Renal cortical epithelial cell (primary cell): Measurements from ENCODE around the gene HAGHL. TPM values are rescaled to one million over a fixed set of nuclear protein-coding genes. Genes with fewer than 3 reads are reported as not detected.

Experiments used
- DNase-seq: peaks from one replicate; pipeline ENCODE4 v3.0.0-alpha.2; 2011; ENCODE audit warnings: low read depth
- total RNA-seq: library from RNA; depleted of rRNA; stranded (reverse); fragments of >200 nt; gene quantifications from 2 replicates; pipeline ENCODE4 v1.2.3, GENCODE V29; 2014

Gene HAGHL
- total RNA-seq = 10.5 and 24.1 TPM in 2 replicates

DNA sequence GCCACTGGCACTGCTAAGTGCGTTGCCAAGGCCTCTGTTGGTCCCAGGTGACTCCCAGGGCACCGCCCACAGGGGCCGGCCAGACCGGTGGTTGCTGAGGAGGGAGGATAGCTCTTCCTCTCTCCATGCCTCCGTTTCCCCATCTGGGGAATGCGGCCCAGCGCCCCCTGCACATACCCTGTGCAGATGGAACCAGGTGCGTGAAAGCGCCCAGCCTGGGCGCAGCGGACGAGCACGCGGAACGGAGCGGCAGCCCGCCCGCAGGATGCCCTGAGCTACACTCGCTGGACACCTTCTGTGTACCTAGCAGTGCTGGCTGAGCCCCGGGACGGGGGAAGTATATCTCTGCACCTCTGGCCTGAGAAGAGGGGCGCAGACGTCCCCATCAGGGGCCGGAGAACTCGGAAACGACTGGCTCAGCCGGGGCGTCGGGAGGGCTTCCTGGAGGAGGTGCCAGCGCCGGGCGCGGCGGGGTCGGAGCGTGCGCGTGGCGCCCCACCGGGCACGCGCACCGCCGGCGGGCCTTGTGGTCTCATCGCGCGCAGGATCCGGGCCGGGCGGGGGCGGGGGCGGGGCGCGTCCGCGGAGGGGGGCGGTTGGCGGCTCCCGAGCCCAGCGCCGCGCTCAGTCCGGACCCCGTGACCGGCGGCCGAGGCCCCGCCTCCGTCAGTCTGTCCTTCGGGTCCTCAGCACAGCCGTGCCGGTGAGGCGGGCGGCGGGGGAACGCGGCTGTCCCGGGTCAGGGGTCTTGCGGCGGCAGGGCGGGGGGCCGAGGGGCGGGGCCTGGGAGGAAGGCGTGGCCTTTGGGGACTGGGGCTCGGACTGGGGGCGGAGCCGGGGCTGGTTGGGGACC, at the start of gene HAGHL, which contains the start of gene CCDC78:
Gene HAGHL, plus strand, starts transcription at position 669 of the 853 bp plus-strand sequence. CDS start 404 bp downstream, outside the sequence.
Gene CCDC78, minus strand, starts transcription at position 6 of the 853 bp plus-strand sequence. CDS start 76 bp downstream, outside the sequence.
- no peak for DNase-seq

DNA sequence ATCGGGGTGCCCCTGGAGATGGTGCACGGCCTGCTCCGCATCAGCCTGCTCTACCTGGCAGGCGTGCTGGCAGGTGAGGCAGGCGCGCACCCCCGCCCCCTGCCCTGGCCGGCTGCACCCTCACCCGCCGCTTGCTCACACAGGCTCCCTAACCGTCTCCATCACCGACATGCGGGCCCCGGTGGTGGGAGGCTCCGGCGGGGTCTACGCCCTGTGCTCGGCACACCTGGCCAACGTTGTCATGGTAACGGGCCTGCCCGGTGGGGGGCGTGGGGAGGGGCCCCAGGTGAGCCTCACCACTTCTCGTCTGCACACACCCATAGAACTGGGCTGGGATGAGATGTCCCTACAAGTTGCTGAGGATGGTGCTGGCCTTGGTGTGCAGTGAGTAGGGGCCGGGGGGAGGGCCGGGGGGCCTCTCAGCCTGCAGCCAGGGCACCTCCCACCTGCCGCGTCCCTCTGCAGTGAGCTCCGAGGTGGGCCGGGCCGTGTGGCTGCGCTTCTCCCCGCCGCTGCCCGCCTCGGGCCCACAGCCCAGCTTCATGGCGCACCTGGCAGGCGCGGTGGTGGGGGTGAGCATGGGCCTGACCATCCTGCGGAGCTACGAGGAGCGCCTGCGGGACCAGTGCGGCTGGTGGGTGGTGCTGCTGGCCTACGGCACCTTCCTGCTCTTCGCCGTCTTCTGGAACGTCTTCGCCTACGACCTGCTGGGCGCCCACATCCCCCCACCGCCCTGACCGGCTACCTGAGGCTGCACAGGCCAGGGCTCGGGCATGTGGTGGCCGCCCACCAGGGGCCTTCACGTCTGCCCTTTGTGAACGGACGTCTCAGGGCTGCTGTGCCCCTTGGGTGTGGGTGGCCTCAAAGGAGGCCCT, 49.4 kb upstream of the HAGHL start:
- DNase-seq = no peak

GRCh38 chr16:678209-678857, 48.6 kb upstream of the HAGHL start:
- no peak for DNase-seq

GRCh38 chr16:678858-679813, 47.8 kb upstream of the HAGHL start:
- DNase-seq = peak; percentile 27

DNA sequence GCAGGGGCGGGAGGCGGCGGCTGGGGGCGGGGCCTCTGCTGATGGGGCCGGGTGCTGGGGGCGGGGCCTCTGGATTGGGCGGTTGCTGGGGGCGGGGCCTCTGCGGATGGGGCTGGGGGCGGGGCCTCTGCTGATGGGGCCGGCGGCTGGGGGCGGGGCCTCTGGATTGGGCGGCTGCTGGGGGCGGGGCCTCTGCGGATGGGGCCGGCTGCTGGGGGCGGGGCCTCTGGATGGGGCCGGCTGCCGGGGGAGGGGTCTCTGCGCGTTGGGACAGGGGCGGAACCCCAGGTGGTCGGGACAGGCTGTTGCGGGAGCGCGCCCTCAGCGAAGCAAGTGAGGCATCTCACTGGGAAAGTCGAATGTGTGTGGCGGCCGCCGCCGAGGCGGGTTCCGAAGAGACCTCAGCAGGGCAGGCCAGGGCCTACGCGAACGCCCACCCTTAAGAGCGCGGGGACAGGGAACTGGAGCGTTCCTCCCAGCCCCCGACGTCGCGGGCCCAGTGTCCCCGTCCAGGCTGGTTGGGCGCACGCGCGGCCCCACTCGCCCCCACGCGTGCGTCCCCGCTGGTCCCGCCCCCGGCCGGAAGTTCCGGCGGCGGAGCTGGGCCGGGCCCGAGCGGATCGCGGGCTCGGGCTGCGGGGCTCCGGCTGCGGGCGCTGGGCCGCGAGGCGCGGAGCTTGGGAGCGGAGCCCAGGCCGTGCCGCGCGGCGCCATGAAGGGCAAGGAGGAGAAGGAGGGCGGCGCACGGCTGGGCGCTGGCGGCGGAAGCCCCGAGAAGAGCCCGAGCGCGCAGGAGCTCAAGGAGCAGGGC, 46.9 kb upstream of the HAGHL start, which contains the start of gene STUB1:
Gene STUB1, plus strand, starts transcription at position 597 of the 811 bp plus-strand sequence. Its CDS starts 116 bp downstream, at position 713.
- peak; percentile 42 for DNase-seq

GRCh38 chr16:680625-680945, 46.3 kb upstream of the HAGHL start:
- no peak for DNase-seq

DNA sequence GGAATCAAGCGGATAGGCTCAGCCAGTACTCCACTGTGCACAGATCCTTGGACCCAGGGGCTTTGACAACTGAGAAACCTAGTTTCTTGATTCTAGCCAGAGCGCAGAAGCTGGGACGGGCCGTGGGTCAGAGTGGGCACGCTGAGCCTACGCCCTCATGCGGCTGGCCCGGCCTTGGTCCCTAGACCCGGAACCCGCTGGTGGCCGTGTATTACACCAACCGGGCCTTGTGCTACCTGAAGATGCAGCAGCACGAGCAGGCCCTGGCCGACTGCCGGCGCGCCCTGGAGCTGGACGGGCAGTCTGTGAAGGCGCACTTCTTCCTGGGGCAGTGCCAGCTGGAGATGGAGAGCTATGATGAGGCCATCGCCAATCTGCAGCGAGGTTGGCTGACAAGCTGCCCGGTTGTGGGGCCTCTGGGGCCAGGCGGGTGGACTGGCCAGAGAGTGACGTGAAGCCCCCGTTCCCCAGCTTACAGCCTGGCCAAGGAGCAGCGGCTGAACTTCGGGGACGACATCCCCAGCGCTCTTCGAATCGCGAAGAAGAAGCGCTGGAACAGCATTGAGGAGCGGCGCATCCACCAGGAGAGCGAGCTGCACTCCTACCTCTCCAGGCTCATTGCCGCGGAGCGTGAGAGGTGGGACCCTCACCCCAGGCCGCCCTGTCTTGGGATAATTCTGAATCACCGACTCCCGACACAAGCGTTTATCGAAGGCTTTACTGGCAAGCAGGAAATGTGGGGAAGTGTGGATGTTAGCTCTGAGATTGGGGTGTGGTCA, 45.8 kb upstream of the HAGHL start:
- no peak for DNase-seq

- DNase-seq = no peak
These were observed 45.0 kb upstream of the HAGHL start for GRCh38 chr16:681746-682427.

DNA sequence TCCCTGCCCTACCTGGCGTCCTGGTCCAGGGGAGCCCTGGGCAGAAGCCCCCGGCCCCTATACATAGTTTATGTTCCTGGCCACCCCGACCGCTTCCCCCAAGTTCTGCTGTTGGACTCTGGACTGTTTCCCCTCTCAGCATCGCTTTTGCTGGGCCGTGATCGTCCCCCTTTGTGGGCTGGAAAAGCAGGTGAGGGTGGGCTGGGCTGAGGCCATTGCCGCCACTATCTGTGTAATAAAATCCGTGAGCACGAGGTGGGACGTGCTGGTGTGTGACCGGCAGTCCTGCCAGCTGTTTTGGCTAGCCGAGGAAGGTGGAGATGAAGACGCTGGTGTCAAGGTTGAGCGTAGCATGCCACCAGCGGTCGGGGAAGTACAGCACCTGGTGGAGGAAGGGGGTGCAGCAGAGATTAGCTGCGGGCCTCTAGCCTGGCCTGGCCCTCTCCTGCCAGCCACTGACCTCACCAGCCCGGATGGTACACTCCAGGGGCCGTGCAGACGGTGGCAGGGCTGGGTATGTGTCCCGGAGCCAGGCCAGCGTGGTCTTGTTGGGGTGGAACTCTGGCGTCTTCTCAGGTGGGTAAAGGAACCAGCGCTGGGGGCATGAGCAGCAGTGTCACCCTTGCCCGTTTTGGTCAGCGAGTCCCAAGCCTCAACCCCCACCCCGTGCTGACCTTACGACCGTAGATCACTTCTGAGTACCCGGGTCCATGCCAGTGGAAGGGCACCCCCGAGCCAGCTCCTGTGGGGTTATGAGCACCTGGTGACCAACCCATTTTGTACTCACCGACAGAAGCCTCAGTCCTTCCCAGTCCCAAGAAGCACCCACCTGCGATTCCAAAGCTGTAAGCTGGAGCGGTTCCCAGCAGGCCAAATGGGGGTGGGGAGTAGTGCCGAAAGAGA, 44.2 kb upstream of the HAGHL start:
- DNase-seq = no peak

DNA sequence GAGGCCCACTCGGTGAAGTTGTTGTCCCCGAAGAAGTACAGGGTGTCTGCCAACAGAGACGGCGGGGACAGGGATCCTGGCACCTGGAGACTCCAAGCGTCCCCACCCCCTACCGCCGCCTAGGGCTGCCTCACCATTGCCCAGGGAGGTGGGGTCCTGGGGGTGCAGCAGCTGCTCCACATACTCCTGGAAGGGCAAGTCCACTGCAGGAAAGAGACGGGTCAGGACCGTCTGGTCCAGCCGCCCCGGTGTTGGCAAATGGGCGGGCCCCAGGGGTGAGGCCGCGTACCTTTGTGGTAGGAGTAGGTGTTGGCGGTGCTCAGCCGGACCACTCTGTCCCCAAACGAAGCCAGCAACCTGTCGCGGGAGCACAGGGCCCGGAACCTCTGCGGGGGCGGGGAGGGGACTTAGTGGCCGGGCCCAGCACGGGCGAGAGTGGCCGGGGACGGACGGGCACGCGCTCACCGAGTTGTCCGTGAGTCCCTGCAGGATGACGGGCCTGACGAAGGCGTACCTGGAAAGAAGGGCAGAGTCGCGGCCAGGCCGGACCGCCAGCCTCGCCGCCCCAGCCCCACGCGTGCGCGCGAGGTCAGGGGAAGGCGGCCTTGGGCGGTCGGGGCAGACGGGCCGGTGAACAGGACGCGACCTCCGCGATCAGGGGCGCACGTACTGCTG, 43.4 kb upstream of the HAGHL start:
- DNase-seq = no peak

GRCh38 chr16:684071-684794, 42.7 kb upstream of the HAGHL start, which contains the start of gene JMJD8:
Gene JMJD8 (minus strand): TSS chr16:684334. CDS start chr16:684319, 15 bp downstream.
- DNase-seq = peak; percentile 85

DNA sequence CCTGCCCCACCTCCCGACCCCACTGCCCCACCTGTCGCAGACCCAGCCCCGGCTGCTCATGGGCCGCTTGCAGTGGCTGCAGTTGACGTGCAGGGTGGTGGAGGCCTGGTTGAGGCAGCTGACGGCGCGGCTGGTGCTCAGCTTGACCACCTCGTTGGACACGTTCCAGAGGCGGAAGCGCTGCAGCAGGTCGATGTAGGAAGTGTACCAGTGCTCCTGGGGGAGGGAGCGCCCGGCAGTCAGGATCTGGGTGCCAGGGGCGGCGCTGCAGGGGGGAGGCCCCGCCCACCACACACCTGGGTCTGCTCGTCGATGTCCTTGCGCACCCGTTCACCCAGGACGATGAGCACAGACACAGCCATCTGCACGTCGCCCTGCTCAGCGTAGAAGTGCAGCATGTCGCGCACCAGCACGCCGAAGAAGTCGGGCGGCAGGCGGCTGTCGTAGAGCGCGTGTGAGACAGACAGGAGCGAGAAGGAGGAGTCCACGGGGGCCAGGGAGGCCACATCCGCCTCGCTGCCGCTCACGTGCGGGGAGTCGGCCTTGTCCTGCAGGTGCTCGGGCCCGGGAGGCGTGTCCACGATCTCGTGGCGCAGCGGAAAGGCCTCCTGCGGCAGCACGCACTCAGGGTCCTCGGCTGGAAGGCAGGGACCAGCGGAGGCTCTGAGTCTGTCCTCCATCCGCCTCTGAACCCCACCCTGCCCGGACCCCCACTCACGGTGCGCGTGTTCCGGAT, 41.8 kb upstream of the HAGHL start:
- DNase-seq = no peak

DNA sequence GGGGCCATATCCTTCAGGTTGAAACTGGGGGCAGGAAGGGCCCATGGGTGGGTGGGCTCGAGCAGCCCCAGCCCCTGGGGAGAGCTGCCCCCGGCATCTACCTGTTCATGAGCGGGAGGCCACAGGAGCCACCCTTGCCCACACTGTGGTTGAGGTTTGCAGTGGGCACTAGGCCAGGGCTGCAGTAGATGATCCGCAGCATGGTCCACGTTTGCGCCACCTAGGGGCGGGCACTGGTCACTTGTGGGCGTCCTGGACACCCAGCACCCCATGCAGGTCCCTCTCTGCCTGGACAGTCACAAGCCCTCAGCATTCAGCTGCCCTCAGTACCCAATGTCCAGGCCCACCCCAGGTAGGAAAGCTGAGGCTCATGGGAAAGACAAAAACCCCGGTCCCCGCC, 40.9 kb upstream of the HAGHL start:
- DNase-seq = no peak

DNA sequence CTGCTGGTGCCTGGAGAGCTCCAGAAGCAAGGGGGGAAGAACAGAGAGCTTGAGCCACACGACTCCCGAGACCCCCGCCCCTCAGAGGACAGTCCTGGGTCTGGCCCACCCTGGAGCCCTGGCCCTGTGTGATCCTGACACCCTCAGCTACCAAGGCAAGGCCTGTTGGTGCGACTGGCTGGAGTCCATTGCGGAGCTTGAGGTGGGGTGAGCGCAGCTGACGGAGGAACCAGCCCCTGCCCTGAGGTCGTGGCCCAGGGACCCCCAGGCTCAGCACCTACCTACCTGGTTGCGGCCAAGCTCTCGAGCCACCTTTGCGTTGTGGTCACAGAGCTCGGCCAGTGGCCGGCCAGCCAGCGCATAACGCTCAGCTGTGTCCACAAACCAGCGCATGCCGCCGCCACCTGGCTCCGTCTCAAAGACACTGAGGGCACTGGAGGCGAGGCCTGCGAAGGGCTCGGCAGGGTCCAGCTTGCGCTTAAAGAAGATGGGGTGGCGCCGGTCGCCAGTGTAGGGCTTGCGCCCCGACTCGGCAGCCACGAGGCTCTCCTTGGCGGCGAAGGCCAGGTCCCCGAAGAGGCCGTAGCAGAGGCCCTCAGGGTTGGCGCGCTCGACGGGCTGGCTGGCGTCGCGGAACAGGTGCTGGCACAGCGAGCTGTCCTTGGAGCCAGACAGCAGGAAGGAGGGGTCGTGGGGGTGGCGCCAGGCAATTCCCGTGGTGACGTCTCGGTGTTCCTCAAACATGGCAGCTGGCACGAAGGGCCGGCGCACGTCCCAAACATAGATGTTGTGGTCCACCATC, 40.2 kb upstream of the HAGHL start:
- no peak for DNase-seq

GRCh38 chr16:687499-687898, 39.4 kb upstream of the HAGHL start:
- DNase-seq = no peak
